ENCODE results near the gene S1PR1.
A peak's percentile ranks its signal among the peaks of the same experiment; 100 is the strongest.

S1PR1 gene

DNA sequence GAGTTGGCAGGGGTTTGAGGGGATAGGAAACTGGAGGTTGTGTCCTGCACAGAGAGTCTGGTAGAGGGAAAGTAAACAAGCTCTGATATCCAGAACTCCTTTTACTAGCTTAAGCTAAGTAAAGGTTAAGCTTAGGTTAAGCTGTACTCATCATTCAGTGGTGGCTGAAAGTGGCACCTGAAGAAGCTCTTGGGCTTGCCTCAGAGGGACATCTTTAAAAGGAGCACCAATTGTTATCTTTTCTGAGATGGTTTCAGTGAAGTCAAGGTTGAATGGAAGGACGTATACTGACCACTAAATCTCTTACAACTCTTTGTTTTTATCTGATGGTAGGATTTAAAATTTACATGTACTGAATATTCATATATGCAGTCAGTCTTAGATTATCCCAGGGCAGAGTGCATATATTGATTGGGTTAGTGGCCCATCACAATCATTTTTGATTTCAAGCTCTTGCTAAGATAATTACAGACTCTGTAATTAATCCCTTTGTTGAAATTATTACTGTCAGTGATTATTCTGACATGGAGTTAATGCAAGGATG, 43.3 kb downstream of the S1PR1 start:
- no peak for DNase-seq (ENCODE audit: low read depth)

- DNase-seq (ENCODE audit: low read depth): no peak
These were observed 44.3 kb downstream of the S1PR1 start for GRCh38 chr1:101280942-101281654.

DNA sequence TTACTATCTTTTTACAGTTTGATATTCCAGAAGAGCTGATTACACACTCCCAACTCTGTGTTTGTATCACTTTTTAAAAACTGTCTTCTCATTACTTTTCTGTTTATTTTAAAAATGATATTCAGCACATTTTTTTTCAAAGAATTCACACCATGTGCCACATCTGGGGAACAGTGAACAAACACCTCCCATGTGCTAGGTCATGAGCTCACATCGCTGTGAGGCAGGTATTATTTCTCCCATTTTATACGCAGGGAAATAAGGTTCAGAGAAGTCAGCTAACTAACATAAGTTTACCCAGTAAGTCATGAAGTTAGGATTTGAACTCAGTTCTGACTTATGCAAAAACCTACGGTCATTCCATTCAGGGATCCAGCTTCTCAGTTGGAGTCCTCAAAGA, 44.9 kb downstream of the S1PR1 start:
- no peak for DNase-seq (ENCODE audit: low read depth)

GRCh38 chr1:101282314-101283038, 45.7 kb downstream of the S1PR1 start:
- peak; percentile 4 for DNase-seq (ENCODE audit: low read depth)

- DNase-seq (ENCODE audit: low read depth): no peak
These were observed 46.6 kb downstream of the S1PR1 start for GRCh38 chr1:101283443-101283842.

DNA sequence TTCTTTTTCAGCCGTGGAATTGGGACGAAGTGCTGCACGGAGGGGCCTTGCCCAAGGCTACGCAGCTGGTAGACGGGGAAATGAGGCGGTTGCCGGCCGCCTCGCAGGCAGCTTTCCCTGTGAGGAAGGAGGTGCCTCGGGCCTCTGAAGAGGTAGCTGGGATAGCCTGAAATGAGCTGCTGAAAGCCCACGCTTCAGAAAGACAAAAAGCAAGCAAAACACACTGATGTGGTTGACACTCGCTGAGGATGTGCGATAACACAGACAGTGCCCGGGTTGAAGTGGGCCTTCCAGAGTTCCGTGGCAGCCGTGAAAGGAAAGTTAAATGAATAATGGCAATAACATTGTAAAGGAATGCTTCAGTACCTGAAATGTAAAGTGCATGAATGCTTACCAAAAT, 47.2 kb downstream of the S1PR1 start:
- no peak for DNase-seq (ENCODE audit: low read depth)

GRCh38 chr1:101284622-101285218, 47.9 kb downstream of the S1PR1 start:
- DNase-seq (ENCODE audit: low read depth): no peak

GRCh38 chr1:101285922-101286570, 49.2 kb downstream of the S1PR1 start:
- no peak for DNase-seq (ENCODE audit: low read depth)

- DNase-seq (ENCODE audit: low read depth): peak; percentile 76
These were observed 51.7 kb downstream of the S1PR1 start for GRCh38 chr1:101288491-101288944.

DNA sequence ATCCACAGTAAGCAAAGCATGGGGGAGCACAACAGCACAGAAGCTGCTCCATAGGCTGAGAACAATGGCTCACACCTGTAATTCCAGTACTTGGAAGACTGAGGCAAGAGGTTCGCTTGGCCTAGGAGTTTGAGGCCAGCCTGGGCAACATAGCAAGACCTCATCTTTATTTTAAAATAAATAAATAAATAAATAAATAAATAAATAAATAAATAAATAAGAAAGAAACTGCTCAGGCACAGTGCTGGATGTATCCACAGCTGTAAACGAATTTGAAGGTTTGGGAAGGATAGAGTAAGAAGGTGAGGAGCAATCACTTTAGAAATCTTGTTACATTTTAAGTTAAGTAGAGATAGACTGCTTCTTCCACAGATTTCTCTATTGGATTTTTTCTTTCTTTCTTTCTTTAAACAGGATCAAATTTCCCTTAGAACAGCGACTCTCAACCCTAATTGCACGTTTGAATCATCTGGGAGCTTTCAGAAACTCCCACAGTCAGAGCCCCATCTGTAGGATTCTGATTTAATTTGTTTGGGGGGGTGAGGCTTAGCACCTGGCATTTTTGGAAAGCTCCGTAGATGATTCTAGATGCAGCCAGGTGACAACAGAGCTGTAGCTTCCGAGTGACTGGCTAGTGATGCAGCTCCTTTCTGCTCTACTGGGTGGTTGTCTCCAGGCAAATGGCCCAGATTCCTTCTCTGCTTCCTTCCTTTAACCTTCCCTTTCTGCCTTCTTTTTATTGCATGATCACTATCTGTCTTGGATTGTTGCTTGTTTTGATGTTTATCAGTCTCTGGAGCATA, 53.5 kb downstream of the S1PR1 start:
- no peak for DNase-seq (ENCODE audit: low read depth)

All from fibroblast of gingiva (primary cell).